ENCODE results near the gene UNC79.
"Not testable (repeated sequence)": the region's sequence is repeated elsewhere in the genome, so short reads cannot be mapped to it uniquely, and the experiment has no call there.

UNC79 gene

DNA sequence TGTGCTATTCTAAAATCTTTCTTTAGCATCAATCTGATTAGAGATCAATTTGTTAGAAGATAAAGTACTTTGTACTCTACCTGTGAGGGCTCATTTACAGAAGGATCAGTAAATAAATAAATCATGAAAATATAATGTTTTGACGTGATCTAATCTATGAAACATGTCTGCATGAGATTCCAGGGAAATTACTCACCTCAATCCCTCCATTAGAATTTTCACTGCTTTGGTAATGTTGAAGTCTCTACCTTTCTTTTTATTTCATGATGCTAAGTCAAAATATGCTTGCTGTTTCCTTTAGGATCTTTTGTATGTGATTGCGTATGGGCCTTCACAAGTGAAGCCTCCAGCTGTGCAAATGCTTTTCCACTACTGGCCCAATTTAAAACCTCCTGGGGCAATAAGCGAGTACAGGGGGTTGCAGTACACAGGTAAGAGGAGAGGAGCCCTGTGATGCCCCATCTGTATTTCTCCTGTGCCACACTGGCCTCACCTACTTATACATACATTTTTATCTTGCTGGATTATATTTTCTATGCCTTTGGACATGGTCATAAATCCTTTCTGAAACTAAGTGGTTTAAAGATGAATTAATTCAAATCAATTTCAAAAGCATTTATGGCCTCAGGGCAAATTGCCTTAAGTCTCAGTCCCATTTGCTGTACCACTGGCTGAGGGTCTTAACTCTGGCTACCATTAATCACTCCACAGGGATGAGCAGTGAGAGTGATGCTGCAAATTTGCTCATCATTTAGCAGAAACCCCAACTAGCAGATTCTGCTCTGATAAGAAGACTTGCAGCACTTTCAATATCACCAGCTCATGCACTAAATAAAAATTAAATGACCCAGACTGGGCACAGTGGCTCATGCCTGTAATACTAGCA, 66.4 kb downstream of the UNC79 start:
- FAIRE-seq: no peak

DNA sequence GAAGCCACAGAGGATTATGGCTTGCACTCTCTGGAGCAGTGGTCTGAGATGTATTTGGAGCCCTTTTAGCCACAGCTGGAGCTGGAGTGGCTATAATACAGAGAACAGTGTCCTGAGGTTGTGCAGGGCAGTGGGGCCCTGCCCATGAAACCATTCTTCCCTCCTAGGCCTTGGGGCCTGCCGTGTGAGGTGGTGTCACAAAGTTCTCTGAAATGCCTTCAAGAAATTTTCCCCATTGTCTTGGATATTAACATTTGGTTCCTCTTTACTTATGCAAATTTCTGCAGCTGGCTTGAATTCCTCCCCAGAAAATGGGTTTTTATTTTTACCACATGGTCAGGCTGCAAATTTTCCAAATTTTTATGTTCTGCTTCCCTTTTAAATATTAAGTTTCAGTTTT, 79.3 kb downstream of the UNC79 start:
- no peak for FAIRE-seq

DNA sequence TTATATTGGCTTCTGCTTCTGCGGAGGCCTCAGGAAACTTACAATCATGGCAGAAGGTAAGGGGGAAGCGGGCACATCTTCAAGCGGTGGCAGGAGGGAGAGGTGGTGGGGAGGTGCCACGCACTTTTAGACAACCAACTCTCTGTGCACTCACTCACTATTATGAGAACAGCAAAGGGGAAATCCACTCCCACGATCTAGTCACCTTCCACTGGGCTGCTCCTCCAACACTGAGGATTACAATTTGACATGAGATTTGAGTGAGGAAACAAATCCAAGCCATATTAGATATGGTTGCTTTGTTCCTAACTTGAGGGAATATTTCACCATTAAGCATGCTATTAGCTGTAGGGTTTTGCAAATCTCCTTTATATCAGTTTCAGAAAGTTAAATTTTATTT, 80.3 kb downstream of the UNC79 start:
- no peak for FAIRE-seq

DNA sequence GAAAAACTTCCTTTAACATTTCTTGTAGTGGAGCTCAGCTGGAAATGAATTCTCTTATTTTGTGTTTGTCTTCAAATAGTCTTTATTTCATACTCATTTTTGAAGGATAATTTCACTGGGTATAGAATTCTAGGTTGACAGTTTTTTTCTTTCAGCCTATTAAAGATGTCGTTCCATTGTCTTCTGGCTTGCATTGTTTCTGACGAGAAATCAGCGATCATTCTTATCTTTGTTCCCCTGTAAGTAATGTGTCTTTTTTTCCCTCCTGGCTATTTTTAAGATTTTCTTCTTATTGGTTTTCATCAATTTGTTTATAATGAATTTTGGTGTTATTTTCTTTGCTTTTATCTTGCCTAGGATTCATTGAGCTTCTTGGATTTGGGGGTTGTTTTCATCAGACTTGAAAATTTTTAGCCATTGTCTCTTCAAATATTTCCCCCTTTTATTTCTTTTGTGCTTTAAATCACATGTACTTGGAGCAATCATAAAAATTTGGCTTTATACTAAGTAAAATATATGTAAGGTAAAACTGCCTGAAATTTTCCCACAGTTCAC, 89.4 kb downstream of the UNC79 start:
- no peak for FAIRE-seq

DNA sequence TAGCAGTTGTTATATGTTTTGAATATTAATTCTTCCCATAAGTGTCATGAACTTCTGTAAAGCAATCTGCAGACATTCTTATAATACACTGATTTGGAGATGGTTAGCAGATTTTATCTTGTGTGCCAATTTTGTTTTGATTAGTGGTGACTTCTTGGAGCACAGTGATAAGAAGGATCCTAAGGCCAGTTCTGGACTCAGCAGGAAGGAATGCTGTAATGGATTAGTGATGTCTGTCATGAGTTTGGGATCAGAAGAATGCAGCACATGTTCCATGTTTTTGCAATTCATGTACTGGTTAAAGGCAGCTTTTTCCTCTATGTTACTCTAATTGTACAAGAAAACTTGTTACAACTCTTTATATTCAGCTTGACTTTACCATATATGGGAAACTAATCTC, 91.5 kb downstream of the UNC79 start:
- FAIRE-seq: no peak

DNA sequence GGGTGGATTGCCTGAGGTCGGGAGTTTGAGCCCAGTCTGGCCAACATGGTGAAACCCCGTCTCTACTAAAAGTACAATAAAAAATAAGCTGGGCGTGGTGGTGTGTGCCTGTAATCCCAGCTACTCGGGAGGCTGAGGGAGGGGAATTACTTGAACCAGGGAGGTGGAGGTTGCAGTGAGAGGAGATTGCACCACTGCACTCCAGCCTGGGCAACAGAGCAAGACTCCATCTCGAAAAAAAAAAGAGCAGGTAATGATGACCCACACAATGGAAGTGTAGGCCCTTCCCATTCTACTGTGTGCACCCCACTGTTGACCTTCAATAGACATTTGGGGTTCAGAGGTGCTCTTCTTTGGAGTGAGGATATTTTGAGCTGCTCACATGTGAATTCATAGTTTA, 94.5 kb downstream of the UNC79 start:
- not testable (repeated sequence) for FAIRE-seq

DNA sequence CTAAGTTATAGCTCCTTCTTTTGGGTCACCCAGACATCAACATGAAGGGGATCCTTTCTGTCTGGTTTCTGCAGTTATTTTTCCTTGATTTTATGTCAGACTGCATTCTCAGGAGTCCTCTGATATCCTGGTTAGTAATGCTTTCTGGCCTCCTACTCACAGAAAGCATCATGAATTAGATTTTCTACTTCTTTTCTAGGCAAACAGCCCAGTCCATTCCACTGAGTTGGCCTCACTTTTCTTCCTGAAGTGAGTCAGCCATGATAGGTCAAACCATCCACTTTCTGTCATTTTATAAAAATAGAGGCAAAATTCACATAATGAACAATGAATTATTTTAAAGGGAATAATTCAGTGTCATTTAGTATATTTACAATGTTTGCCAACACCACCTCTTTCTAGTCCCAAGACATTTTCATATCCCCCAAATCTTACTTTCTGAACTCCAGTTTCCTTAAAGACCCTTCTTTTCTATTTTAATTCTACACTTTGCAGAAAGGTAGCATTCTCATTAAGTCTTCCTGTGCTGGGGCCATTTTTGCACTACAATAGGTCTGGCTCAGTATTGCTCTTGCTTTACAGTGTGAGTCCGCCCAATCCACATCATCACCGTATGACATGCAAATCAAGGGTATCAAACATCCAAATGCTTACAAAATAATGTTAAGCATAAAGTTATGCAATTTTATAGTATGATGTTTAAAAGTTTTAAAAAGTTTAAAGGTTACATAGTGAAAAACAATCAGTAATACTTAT, 95.1 kb downstream of the UNC79 start:
- no peak for FAIRE-seq

DNA sequence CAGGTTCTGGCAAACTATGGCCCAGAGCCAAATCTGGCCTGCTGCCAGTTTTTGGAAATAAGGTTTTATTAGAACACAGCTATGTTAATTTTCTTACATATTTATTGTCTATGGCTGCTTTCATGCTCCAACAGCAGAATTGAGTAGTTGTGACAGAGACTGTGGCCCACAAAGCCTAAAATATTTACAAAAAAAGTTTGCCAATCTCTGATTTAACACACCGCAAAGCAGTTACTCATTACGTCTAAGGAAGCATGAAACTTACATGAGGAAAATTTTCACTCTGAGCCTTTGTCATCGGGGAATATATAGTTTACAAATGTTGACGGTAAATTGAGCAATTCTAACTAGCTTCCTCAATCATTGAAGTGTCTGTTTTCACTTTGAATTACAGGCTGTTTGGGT, 96.5 kb downstream of the UNC79 start:
- no peak for FAIRE-seq

DNA sequence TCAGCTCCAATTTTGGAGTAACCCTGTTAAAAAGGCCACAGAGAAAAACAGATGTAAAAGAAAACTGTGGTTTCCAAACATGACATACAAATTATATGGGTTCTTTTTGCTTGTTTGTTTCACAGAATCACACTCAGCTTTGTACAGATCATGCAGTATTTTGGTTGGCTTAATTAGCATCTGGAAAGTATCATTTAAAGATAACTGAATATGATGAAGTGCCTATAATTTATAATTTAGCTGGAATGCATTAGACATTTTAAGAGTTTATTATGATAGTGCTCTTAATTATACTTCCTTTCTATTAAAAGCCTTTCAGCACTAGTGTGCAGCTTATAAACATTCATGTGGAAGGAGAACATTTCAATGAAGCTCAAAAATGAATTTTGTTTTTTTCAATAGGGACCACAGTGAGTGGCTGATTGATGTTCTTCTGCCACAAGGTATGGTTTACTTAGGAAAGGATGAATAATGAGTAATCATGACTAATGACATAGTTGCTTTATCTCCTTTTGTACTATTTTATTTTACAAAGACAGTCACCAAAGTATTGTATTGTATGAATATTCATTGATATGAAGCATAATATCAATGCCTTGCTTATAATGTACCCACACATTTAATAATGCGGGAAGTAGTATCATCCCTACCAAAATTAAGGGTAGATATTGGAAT, 98.3 kb downstream of the UNC79 start:
- FAIRE-seq: no peak

DNA sequence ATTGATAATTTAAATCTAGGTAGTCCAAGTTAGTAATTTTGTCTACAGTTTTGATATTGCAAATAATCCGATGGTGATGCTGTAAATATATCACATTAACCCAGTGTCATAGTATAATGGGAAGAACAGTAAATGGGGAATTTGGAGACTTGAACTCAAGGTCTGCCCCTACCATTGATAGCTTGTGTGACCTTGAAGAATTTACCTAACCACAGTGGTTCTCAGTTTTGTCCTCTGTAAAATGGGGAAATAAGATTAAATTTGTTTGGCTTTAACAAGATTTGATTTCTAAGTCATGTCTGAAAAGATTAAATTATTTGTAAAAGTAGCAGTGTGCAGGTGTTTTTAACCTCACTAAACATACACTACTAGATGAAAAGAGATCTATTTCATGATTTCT, 100.9 kb downstream of the UNC79 start:
- FAIRE-seq: no peak

DNA sequence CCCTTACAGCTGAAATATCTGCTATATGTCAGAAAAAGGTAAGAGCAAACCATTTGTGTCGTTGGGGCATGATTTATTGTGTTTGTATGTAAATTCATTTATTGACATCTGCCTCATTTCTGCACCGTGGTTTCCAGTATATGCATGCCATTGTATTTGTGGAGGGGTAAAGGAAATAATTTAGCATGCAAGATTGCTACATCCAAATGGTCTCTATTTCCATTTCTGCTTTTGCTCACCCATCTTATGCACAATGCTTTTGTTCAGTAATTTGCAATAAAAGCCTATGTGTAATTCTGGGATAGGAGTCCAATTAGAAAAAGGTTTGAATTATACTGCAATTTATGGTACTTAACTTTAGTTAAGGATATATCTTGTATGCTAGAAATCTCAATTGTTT, 101.8 kb downstream of the UNC79 start:
- FAIRE-seq: no peak

DNA sequence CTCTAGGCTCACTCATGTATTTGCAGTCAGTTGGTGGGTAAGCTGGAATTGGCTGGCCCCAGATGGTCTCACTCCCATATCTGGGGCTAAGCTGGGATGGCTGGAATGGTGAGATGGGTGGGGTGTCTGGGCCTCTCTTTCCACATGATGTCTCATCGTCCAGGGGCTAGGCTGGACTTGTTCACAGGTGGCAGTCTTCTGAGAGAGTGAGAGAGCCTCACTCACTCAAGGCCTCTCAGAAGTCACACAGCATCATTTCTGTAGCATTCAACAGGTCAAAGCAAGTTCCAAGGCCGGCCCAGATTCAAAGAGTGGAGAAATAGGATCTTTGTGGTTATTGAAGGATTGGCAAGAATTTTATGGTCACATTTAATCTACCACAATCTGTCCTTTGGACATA, 102.7 kb downstream of the UNC79 start:
- FAIRE-seq: no peak

DNA sequence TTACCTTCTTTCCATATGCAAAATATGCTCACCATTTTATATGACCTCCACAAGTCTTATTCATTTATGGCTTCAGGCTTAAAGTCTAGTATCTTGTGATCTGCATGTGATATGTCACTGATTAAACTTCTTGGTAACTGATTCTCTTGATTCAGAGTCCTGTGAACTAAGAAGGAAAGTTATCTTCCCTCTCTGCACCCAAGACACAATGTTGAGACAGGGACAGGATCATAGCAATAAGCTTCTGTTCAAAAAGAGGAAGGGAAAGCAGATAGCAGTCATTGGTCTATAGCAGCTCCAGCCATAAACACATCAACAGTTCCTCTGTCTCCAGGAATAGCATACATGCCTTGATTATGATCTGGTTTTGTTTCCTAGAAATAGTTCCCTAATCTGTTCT, 103.1 kb downstream of the UNC79 start:
- FAIRE-seq: no peak

DNA sequence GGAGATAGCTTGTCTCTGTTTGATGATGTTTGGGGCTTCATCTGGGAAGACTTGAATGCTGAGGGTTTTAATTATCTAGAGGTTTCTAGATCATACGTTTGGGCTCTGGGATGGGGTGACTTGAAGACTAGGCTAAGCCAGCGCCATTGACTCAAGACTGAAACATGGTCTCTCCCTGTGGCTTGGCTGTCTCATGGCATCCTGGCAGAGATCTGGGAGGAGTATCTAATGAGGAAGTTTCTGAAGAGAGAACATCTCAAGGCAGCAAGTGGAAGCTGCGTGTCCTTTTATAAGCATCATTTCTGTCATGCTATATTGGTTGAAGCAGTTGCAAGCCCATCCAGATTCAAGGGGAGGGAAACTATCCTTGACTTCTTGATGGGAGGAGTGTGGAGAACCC, 104.8 kb downstream of the UNC79 start:
- no peak for FAIRE-seq

DNA sequence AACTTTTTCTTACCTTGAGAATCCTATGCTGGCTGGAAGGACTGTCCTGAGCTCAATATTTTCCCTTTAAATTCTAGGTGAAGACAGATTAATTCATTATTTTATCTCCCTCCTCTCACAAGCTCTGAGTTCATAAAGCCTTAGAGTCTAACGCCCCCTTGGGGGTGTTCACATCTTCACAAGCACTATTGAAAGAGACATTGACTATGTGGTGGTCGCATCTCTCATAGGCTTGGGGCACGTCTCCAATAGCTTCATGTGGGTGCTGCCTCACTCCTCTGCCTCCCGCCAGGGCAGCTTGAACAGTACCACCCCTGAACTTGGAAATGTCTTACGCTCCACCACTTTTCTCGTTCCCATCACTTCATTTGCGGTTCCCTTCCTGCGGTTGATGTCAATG, 106.2 kb downstream of the UNC79 start:
- no peak for FAIRE-seq

DNA sequence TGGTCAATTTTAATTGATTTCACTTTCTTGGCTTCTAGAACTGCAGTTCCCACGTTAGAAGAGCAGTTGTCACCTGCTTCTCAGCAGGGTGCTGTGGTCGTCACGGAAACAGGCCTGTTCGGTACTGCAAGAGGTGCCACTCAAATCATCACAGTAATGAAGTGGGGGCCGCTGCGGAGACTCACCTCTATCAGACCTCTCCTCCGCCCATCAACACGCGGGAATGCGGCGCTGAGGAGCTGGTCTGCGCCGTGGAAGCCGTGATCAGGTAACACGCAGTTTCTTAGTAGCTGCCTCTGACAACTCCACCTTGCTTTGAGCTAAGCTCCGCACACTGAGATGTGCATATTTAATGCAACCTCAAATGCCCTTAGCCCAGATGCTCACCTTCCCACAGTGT, 107.2 kb downstream of the UNC79 start:
- no peak for FAIRE-seq

DNA sequence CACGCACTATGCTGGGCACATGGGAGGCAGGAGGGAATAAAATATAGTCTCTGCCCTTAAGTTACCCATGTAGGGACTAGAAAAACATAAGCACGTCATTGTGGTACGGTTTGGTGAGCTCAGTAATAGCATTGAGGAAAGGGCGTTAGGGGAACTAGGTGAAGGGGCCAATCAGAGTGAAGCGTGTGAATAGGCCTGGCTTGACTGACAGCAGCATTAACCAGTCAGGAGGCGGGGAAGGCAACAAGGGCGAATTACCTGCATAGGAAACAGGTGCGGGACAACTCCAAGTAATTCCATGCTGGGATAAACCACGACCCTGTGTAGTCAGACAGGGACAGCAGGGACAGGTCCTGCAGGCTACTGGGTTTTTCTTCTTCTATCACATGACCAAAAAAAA, 107.7 kb downstream of the UNC79 start:
- no peak for FAIRE-seq

DNA sequence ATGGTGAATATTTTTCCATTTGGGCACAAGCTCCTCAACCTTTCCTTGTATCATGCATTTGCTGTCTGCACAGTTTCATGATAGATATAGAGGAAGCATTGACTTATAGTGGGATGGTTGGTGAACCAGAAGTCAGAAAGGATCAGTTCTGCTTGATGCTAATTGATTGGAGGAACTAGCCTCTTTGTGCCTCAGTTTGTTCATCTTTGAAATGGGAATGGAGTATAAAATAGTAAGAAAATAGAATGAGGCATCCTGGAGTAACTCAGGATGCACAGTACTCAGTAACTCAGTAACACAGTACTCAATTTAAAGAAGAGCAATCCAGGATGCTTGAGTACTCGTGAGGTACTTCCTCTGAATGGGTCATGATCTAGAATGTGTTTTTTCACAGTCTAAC, 109.5 kb downstream of the UNC79 start:
- FAIRE-seq: no peak

DNA sequence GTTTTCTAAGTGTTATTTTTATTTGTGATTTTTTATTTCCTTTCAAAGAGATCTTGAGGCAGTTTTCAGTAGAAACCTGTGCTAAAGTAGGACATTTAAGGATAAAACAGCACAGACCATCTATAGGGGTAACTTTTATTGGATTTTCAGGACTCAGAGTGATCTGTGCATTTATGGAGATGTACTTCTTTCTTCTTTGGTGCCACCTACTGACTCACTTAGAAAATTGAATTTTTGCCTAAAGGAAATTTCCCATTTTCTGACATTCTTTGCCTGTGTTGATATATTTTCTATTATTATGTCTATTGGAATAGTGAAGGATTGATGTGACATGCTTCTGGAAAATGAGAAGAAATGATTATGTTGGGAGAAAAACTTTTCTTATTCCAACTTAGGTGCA, 113.0 kb downstream of the UNC79 start:
- peak; percentile 88 for FAIRE-seq

DNA sequence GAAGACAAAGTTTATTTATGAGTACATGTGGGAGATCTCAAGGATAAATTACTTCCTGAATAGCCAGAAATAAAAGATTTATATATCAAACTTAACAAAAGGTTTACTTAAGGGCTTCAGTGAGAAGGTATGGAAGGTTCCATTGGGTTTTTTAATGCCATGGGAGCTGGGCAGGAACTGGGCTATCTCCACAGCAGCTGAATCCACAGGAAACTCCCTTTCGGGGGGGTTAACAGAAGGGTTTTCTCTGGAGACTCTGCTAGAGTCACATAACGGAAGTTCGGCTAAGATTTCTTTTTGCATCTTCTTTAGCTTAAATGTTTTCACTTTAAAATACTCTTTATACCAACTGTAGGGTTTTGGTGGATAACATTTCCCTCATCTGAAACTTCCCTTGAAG, 113.5 kb downstream of the UNC79 start:
- no peak for FAIRE-seq

DNA sequence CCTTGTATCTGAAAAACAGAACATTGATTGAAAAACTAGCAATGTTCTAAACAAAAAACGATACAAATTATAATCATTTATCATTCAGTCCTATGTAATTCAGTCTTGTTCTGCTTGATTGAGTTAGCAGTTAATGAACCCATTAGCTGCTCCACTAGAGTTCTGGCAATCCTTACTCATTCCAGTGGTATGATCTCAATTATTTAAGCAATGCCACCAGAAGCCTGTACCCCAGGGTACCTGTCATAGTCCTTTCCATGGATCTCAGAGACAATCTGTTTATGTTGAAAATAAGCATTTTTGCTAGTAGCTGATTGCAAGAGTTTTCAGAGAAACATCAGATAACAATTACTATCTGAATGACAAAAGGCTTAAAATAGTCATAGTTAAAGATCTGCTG, 115.9 kb downstream of the UNC79 start:
- no peak for FAIRE-seq

DNA sequence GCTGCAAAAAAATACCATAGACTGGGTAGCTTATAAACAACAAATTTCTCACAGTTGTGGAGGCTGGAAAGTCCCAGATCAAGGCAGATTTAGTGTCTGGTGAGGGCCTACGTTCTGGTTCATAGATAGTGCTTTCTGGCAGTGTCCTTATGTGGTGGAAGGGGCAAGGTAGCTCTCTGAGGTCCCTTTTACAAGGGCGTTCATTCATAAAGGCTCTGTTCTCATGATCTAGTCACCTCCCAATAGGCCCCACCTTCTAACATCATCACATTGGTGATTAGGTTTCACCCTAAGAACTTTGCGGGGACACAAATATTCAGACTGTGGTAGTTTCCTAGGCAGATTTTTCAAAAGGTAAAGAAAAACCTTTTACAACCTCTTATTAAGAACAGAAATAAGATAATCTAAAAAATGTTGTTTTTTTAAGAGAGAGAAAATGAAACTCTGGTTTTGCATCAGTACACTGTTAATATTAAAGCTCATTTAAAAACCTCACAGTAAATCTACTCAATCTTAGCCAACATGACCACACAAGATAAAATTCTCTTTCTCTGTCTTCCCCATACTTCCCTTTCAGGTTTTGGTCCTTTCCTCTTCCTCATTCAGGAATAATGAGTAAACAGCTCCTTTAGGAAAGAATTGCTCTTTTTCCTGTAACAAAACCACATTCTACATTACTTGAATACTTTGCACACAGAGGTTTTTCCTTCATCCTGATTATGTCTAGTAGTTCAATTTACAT, 117.5 kb downstream of the UNC79 start:
- FAIRE-seq: no peak

DNA sequence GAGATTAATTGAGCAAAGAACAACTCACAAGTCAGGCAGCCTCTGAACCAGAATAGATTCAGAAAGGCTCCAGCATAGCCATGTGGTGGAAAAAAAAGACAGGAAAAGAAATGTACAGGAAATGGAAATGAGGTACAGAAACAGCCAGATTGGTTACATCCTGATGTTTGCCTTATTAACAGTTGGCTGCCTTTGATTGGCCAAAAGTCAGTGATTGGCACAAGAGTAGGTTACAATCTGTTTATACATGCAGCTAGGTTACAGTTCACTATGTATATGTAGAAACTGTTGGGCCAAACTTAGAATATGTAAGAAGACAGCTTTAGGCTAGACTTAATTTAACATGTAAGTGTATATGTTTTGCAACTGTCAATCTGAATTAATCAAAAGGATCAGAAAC, 118.9 kb downstream of the UNC79 start:
- FAIRE-seq: no peak
